Stomach (tissue), 9 donors: ENCODE measurements around the gene PITPNB. TPM values are rescaled to one million over a fixed set of nuclear protein-coding genes. Genes with fewer than 3 reads are reported as not detected.

Source experiments
- DNase-seq, 2 donors: peaks; one replicate each; pipeline versions ENCODE4 v3.0.0 to v3.0.0-alpha.2; 2013 to 2019
- H3K27ac ChIP-seq, 5 donors: fragments of 200-600 bp in 4 of 5; sonication (generic) in 4 of 5; one replicate each; pipeline ENCODE4 v1.5.1; 2013 to 2019; ENCODE audit warnings: mild to moderate bottlenecking in 1 of 5, moderate library complexity in 1 of 5
- H3K27me3 ChIP-seq, 3 donors: fragments of 200-600 bp; sonication (generic); one replicate each; pipeline ENCODE4 v1.5.1; 2017 to 2019; ENCODE audit warnings: mixed run types in 1 of 3
- H3K36me3 ChIP-seq, 4 donors: fragments of 200-600 bp; sonication (generic); 1 replicate in 3 of 4; 2 replicates in 1 of 4; pipeline ENCODE4 v1.5.1; 2016 to 2019
- H3K4me1 ChIP-seq, 4 donors: fragments of 200-600 bp; sonication (generic); one replicate each; pipeline ENCODE4 v1.5.1; 2016 to 2019
- H3K4me3 ChIP-seq, 4 donors: fragments of 200-600 bp; sonication (generic) in 3 of 4; one replicate each; pipeline ENCODE4 v1.5.1; 2016 to 2019; ENCODE audit warnings: mild to moderate bottlenecking in 1 of 4
- H3K9me3 ChIP-seq, 4 donors: fragments of 200-600 bp; sonication (generic); one replicate each; pipeline ENCODE4 v1.5.1; 2016 to 2019
- EP300 ChIP-seq: sonication (generic); formaldehyde crosslinking; IDR thresholded peaks from one replicate; pipeline ENCODE4 v1.6.1; 2017; ENCODE audit warnings: antibody characterized with exemption
- POLR2A ChIP-seq, 4 donors: fragments of 450-650 bp; IDR thresholded peaks; one replicate each; pipeline ENCODE4 v1.6.1; 2016; ENCODE audit warnings: antibody characterized with exemption in 4 of 4, control low read depth in 2 of 4, mild to moderate bottlenecking in 1 of 4, moderate library complexity in 1 of 4
- POLR2AphosphoS5 ChIP-seq, 3 donors: sonication (generic); formaldehyde crosslinking; IDR thresholded peaks; one replicate each; pipeline ENCODE4 v1.6.1; 2016; ENCODE audit warnings: antibody characterized with exemption in 3 of 3
- WGBS, 5 donors: extraction: QIAGEN DNeasy Blood & Tissue Kit in 3 of 5; methylation state at CpG; one replicate each; pipeline versions ENCODE4 v1.1.5 to v1.1.7; 2013 to 2018; 5-methylcytosine and 5-hydroxymethylcytosine counted together
- intact Hi-C: fragments of 100-400 bp; cut with DNase I; formaldehyde crosslinking; loops from one replicate; pipeline ENCODE4 v1.15.1; 2023; ENCODE audit warnings: low total_unique reads
- polyA plus RNA-seq, 3 donors: library from polyadenylated mRNA; stranded (reverse); fragments of 200-250 nt; gene quantifications; one replicate each; pipeline ENCODE4 v1.2.3, GENCODE V29; 2013
- total RNA-seq, 5 donors: library from RNA; depleted of rRNA; stranded (reverse); fragments of >200 nt; gene quantifications; one replicate each; pipeline versions ENCODE4 v1.1.0 to v1.2.3, GENCODE V29; 2014 to 2016
- TF ChIP-seq, protein P1 (sequence below), 7 experiments: fragments of 450-650 bp in 4 of 7; fragments of 200-600 bp in 3 of 7; sonication (generic) in 3 of 7; IDR thresholded peaks; one replicate each; pipeline ENCODE4 v1.5.1; 2016 to 2019; ENCODE audit warnings: antibody characterized with exemption in 7 of 7, control low read depth in 2 of 7, mild to moderate bottlenecking in 1 of 7
- donor health status: healthy with polysubstance abuse.
- donor health status: Bipolar disorder and iron deficiency.
- donor health status: healthy.

Gene PITPNB
- total and polyA plus RNA-seq, 8 donors, result 6.7 to 91.6 (median 29.9) TPM

DNA sequence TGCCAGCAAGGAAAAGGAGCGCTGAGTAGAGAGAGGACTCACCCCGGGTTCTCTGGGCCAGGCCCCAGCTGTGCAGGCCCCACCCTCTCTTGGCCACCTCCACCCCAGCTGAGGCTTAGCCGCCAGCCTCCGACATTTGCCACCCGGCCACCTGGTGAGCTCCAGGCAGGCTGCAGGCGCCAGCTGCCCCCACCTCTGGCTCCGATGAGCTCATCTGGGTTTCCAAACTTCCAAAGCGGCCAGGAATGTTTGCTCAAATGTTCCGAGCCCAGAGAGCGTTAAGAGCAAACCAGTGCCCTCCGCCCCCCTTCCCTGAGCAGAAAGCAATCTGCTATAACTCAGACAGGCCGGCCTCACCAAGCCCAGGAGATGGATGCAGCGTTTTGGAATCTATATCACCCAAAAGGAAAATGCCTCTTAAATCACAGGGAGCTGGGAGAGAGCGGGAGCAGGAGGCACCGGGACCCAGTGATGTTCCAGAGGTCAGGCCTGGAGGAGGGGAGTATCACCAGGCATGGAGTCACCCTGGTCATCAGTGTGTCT, 108.4 kb downstream of the PITPNB start:
- peak; percentile 73 to 88 for DNase-seq
- intact Hi-C loops, result no loop called here
- WGBS, 5 donors, result 28 to 38% (median 32%) methylated on average over 9 to 15 of the region's 15 CpGs

GRCh38 chr22:27809700-27810608, 109.1 kb downstream of the PITPNB start:
- TF ChIP-seq POLR2A (IDR thresholded peaks at IDR 0.05), result no peak
- TF ChIP-seq POLR2AphosphoS5 (IDR thresholded peaks at IDR 0.05), result no peak
- TF ChIP-seq EP300, result no peak
- TF ChIP-seq, protein P1, sequence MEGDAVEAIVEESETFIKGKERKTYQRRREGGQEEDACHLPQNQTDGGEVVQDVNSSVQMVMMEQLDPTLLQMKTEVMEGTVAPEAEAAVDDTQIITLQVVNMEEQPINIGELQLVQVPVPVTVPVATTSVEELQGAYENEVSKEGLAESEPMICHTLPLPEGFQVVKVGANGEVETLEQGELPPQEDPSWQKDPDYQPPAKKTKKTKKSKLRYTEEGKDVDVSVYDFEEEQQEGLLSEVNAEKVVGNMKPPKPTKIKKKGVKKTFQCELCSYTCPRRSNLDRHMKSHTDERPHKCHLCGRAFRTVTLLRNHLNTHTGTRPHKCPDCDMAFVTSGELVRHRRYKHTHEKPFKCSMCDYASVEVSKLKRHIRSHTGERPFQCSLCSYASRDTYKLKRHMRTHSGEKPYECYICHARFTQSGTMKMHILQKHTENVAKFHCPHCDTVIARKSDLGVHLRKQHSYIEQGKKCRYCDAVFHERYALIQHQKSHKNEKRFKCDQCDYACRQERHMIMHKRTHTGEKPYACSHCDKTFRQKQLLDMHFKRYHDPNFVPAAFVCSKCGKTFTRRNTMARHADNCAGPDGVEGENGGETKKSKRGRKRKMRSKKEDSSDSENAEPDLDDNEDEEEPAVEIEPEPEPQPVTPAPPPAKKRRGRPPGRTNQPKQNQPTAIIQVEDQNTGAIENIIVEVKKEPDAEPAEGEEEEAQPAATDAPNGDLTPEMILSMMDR (IDR thresholded peaks at IDR 0.05), result no peak
- 48 to 58% (median 50%) methylated on average over 12 to 17 of the region's 17 CpGs for WGBS, 5 donors
- H3K27me3 ChIP-seq, result peaks cover 0 to 1% (median 0%) of the 10 kb centered on the region in 3 donors
- DNase-seq, result no peak
- intact Hi-C loops, result loop anchor here (10.0 kb wide), 2 partner anchors 405 to 1055 kb away; no protein-coding TSS in a partner anchor
- no peak overlapping the region for H3K4me3 ChIP-seq
- H3K36me3 ChIP-seq, result no peaks in the 10 kb centered on the region
- H3K27ac ChIP-seq, result peak overlapping the region; percentile 21 to 83 (median 67)
- H3K4me1 ChIP-seq, result peaks cover 11 to 32% (median 19%) of the 10 kb centered on the region in 4 donors
- no peaks in the 10 kb centered on the region for H3K9me3 ChIP-seq

More for the DNA sequence above, 108.4 kb downstream of the PITPNB start:
- no peaks in the 10 kb centered on the region for H3K9me3 ChIP-seq
- no peaks in the 10 kb centered on the region for H3K27me3 ChIP-seq
- no peaks in the 10 kb centered on the region for H3K36me3 ChIP-seq
- peak overlapping the region; percentile 21 to 83 (median 67) for H3K27ac ChIP-seq
- TF ChIP-seq, protein P1 (IDR thresholded peaks at IDR 0.05), result no peak
- TF ChIP-seq POLR2AphosphoS5 (IDR thresholded peaks at IDR 0.05) (peak; percentile 19 to 92 (median 78)), EP300 (no peak)
- peaks cover 11 to 31% (median 19%) of the 10 kb centered on the region in 4 donors for H3K4me1 ChIP-seq
- H3K4me3 ChIP-seq, result no peak overlapping the region

DNA sequence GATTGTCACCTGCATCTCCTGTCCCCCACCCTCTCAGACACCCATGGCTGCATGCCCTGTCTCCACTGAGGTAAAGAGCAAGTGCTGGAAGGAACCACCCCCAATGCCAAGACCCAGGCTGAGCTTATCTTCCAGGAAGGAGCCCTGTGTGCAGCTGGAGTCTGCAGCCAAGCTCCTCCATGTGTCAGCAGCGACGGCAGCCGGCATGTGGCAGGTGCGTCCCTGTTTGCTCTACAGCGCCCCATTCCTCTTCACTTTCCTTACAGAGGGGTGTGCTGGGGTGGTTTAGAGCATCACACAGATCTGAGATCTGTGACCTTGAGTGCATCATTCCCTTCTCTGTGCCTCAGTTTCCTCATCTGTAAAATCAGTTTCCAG, 109.8 kb downstream of the PITPNB start:
- no peaks in the 10 kb centered on the region for H3K9me3 ChIP-seq
- peak in 1 of 2 donors; percentile 53 for DNase-seq
- H3K4me1 ChIP-seq, result peaks cover 11 to 40% (median 23%) of the 10 kb centered on the region in 4 donors
- H3K4me3 ChIP-seq, result no peak overlapping the region
- peak overlapping the region in 2 of 5 donors; percentile 81 to 83 for H3K27ac ChIP-seq
- peaks cover 0 to 7% (median 0%) of the 10 kb centered on the region in 3 donors for H3K27me3 ChIP-seq
- intact Hi-C loops, result loop anchor here (10.0 kb wide), 2 partner anchors 404 to 1054 kb away; no protein-coding TSS in a partner anchor
- TF ChIP-seq EP300, result no peak
- no peak for TF ChIP-seq POLR2AphosphoS5 (IDR thresholded peaks at IDR 0.05)
- TF ChIP-seq POLR2A (IDR thresholded peaks at IDR 0.05), result no peak
- WGBS, 5 donors, result 15 to 45% (median 28%) methylated on average over 5 of the region's 5 CpGs
- no peaks in the 10 kb centered on the region for H3K36me3 ChIP-seq

- TF ChIP-seq POLR2AphosphoS5 (IDR thresholded peaks at IDR 0.05) (no peak), POLR2A (IDR thresholded peaks at IDR 0.05) (no peak), EP300 (no peak)
- TF ChIP-seq, protein P1 (IDR thresholded peaks at IDR 0.05), result no peak
- no peak overlapping the region for H3K4me3 ChIP-seq
- no peaks in the 10 kb centered on the region for H3K9me3 ChIP-seq
- intact Hi-C loops, result loop anchor here (10.0 kb wide), 2 partner anchors 404 to 1054 kb away; no protein-coding TSS in a partner anchor
- H3K27ac ChIP-seq, result peak overlapping the region in 2 of 5 donors; percentile 81 to 83
- 64 to 80% (median 75%) methylated on average over 18 of the region's 18 CpGs for WGBS, 5 donors
- H3K4me1 ChIP-seq, result peaks cover 11 to 40% (median 26%) of the 10 kb centered on the region in 4 donors
- peaks cover 0 to 7% (median 0%) of the 10 kb centered on the region in 3 donors for H3K27me3 ChIP-seq
- DNase-seq, result no peak
- no peaks in the 10 kb centered on the region for H3K36me3 ChIP-seq
Observed at GRCh38 chr22:27808451-27809225, 110.4 kb downstream of the PITPNB start.
